Measurements from ENCODE around the gene COL5A2.

COL5A2 gene

DNA sequence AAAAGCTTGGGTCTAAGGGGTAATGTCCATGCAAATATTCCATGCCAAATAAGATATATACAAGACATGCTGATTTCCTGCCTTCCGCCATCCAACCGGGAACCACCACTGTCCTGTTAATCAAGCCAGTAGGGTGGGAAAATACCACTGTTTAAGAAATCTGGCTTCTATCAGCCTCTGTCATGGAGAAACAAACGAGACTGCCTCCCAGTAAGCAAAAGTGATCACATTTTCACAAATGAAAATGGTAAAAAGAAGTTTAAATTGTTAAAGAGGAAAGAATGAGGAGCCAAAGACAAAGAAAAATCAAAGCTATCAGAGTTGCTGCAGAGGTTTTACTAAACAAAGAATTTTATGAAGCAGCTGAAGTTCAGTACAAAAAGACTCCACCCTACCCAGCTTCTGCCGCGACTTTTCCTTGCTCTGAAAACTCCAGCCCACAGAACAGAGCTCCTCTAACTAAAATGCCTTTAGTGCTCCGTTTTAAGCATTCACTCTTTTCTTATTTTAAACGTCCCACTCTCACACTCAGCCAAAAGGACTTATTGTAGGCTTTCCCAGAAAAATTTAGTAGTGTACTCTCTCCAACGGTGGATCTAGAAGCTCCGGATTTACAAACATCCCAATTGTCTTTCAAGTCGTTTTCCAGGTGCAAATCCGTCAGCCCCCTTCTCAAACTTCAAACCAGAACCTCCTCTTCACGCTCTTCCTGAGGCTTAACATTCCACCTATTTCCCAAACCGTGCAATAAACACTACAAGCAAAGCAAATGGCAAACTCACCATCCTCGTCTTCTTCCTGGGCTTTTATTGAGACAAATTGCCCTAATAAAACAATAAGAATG, 613 bp downstream of the COL5A2 start:
- peak; percentile 75 for DNase-seq

- DNase-seq: no peak
Observed at GRCh38 chr2:189178054-189178453, 1.5 kb downstream of the COL5A2 start.

GRCh38 chr2:189177251-189177840, 2.2 kb downstream of the COL5A2 start:
- DNase-seq: no peak

- DNase-seq: no peak
Observed at GRCh38 chr2:189176516-189176915, 3.0 kb downstream of the COL5A2 start.

DNA sequence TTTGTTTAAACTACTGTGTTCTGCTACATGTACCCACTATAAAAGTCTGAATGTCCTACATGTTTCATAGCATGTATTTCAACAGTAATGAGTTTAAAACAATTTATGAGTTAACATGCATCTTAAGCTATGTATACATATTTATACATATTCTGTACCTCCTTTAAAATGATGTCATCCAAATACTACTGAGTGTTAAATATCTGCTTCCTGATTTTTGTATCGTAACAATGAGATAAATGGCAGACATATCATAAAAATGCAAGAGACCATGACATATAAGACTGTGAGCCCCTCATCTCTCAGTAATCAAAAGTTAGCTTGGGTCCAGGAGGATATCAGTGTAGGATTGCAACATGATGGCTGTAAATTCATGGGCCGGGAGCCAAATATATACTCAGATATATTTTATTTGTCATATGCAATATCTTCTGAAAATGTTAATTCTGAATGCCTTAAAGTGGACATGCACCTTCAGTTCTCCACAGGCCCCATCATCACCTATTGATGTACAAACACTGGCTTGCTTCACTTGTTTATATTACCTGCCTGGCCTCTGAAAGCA, 3.6 kb downstream of the COL5A2 start:
- DNase-seq: no peak

- no peak for DNase-seq
Observed at GRCh38 chr2:189171956-189172609, 7.5 kb downstream of the COL5A2 start.

GRCh38 chr2:189168856-189169499, 10.6 kb downstream of the COL5A2 start:
- DNase-seq: no peak

GRCh38 chr2:189165656-189166380, 13.7 kb downstream of the COL5A2 start:
- DNase-seq: no peak

- DNase-seq: peak; percentile 50
Observed at GRCh38 chr2:189164746-189165145, 14.8 kb downstream of the COL5A2 start.

DNA sequence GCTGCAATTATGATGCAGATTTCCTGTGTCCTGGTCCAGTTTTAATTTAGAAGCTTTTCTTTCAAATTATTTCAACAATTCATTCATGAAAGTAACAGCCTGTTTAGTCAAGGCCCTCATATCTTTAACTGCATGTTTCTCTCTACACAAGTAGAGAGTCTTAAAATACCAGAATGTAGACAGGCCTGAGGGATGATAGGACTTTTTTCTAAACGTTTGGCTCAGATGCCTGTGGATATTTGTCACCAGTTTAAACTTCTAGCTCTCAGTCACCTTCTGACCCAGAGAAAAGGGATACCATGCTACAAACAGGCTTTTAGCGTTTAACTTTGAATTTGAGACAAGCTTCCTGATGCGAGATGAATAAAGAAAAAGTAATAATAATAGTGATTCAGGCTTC, 15.7 kb downstream of the COL5A2 start:
- DNase-seq: no peak

DNA sequence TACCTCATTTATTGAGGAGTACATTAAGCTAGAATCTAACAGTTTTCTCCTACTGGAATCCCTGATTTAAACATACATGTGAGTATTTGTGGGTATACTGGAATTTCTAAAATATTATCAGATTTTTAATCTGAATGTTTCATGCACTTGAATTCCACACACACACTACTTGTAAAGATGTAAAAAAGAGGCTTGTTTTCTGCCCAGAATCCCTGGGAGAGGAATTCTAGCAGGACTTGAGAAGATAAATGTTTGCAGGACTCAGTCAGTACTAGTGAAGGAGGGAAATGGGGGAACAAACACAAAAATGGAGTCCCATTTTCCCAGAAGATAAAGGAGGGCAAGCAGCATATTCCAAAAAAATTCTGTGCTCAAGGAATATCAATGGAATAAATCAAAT, 17.0 kb downstream of the COL5A2 start:
- no peak for DNase-seq

DNA sequence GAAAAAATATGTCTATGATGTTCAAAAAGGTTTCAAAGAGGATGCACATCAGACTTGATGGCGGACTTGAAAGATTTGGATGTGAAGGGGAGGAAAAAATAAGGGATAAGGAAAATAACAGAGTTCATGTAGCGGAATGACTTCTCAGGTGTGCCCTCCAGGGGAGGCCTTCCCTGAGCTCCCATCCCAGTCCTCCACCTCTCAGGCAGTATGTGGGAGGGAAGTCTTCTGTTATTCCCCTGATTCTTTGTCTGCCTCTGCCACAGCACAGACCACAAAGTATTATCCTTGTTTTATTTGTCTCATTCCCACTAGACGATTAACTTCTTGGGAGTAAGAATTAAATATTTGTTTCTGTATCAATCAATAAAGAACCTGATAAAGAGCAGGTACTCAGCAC, 17.7 kb downstream of the COL5A2 start:
- DNase-seq: no peak

DNA sequence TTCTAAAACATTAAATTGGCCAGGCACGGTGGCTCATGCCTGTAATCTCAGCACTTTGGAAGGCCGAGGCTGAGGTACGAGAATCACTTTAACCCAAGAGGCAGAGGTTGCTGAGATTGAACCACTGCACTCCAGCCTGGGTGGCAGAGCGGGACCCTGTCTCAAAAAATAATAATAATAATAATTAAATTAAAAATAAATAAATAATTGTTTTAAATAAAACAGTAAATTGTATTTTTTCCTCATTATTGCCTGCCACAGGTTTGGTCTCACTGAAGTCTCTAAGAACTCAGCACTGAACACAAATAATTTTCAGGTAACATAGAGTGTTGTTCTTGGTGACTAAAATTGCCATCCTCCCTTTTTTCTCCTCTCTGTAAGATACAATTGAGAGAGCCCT, 19.8 kb downstream of the COL5A2 start:
- no peak for DNase-seq

GRCh38 chr2:189159273-189159672, 20.3 kb downstream of the COL5A2 start:
- no peak for DNase-seq

- no peak for DNase-seq
Observed at GRCh38 chr2:189157939-189158338, 21.6 kb downstream of the COL5A2 start.

DNA sequence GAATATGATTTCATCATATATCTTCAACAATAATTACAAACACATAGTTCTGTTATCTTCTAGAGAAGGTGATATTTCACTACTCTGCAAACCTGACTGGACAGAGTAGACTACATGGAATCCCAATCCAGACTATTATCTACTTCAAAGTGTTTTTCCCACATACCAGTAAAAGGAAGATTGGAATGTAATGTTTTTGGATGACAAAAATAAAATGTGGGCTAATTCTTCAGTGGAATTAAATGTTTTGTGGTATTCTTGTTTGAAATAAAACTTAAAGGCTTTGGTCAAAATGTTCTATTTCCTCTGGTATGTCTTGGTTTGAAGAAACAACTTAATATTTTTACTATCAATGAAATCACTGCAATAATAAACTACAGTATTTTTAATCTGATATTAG, 22.1 kb downstream of the COL5A2 start:
- DNase-seq: no peak

DNA sequence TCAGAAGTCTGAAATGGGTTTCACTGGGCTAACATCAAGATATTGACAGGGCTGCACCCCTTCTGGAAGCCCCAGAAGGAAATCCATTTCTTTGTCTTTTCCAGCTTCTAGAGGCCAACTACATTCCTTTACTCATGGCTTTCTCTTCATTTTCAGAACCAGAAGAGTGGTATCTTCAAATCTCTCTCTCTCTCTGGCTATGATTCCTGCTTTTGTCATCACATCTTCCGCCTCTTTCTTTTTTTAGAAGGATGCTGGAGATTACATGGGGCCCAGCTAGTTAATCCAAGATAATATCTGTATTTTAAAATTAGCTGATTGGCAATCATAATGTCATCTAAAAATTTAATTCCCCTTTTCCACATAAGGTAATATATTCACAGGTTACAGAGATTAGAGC, 23.8 kb downstream of the COL5A2 start:
- DNase-seq: no peak

- DNase-seq: peak; percentile 77
Observed at GRCh38 chr2:189153619-189154018, 25.9 kb downstream of the COL5A2 start.

- peak; percentile 74 for DNase-seq
Observed at GRCh38 chr2:189152483-189152882, 27.1 kb downstream of the COL5A2 start.

- no peak for DNase-seq
Observed at GRCh38 chr2:189151906-189152305, 27.7 kb downstream of the COL5A2 start.

DNA sequence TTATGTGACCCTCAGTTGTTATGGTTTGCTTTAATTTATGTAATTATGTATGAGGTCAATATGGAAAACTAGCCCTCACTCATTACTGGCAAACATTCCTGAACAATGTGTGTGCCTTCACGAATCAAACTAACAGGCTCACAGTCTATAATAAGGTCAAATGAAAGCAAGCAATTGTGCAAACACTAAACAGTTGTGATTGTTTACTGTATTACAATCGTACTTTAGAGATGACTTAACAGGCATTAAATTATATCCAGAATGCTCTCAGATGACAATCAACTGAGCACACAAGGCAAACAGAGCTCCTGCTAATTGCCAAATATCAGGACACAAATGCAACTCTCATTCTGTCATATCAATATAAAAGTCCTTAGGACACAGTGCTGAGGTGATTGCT, 29.5 kb downstream of the COL5A2 start:
- DNase-seq: no peak

DNA sequence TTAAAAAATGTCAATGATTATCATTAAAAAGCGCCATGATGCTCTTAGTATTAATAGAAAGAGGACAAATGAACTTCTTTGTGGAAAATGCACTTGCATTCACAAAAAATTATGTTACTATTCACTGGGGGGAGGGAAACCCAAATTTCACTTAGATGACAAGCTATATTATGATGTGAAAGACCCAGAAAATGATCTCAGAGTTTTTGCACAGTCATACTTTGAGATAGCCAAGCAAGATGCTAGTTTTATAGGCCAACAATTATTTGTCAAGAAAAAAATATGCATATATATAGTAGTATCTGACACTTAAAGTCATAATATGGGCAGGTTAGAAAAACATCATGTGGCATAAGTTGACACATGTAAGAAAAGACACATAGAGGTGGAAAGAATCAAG, 31.6 kb downstream of the COL5A2 start:
- DNase-seq: no peak

GRCh38 chr2:189147361-189147760, 32.2 kb downstream of the COL5A2 start:
- DNase-seq: no peak

Data from femur (tissue), 1 donor.